NCI-H1436 (cell line): ENCODE results near the gene XPNPEP1.
"Not testable (repeated sequence)": the region's sequence is repeated elsewhere in the genome, so short reads cannot be mapped to it uniquely, and the experiment has no call there.

ENCODE experiments used
- DNase-seq: peaks from one replicate; lab custom pipeline; 2025; lab: John Stamatoyannopoulos, UW

XPNPEP1 gene

GRCh38 chr10:109924087-109924486, 776 bp upstream of the XPNPEP1 start:
- no peak for DNase-seq

GRCh38 chr10:109922358-109922975, 844 bp downstream of the XPNPEP1 start:
- no peak for DNase-seq

DNA sequence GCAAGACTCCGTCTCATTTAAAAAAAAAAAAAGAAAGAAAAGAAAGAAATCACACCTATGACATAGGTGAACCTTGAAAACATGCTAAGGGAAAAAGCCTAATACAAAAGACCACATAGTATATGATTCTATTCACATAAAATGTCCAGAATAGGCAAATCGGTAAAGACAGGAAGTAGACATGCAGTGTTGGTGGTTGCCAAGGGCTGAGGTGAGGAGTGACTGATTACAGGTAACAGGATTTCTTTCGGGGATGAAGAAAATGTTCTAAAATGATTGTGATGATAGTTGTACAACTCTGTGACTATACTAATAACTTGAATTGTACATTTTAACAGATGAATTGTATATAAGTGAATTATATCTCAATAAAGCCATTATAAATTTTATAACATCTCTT, 3.3 kb downstream of the XPNPEP1 start:
- DNase-seq, result no peak

DNA sequence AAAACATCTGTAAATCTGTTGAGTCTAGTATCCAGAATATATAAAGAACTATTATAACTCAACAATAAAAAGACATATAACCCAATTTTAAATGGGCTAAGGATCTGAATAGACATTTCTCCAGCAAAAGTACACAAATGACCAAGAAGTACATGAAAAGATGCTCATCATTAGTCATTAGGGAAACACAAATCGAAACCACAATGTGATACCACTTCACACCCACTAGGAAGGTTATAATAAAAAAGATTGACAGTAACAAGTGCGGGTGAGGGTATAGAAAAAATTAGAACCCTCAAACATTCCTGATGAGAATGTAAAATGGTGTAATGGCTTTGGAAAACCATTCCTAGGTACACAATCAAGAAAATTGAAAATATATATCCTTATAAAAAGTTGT, 4.1 kb downstream of the XPNPEP1 start:
- no peak for DNase-seq

- not testable (repeated sequence) for DNase-seq
Measured at GRCh38 chr10:109918707-109919106, 4.6 kb downstream of the XPNPEP1 start.

- no peak for DNase-seq
Measured at GRCh38 chr10:109915566-109915965, 7.7 kb downstream of the XPNPEP1 start.

DNA sequence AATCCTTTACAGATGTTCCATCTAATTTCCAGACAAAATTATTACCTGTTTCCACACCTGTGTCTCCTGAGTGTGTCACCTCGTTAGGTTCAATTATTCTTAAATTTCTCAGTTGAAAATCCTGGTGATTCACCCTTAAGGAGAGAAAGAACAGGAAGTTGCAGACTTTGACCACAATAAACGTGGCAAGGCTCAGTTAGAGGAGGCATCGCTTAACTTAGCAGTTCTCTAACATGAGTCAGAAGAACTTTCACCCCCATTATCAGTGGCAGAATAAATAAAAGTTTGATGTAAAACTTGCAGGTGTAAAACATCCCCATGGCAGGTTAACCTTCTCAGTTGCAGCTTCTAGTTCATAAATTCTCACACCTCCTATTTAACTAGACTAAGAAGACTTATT, 8.3 kb downstream of the XPNPEP1 start:
- DNase-seq, result no peak

DNA sequence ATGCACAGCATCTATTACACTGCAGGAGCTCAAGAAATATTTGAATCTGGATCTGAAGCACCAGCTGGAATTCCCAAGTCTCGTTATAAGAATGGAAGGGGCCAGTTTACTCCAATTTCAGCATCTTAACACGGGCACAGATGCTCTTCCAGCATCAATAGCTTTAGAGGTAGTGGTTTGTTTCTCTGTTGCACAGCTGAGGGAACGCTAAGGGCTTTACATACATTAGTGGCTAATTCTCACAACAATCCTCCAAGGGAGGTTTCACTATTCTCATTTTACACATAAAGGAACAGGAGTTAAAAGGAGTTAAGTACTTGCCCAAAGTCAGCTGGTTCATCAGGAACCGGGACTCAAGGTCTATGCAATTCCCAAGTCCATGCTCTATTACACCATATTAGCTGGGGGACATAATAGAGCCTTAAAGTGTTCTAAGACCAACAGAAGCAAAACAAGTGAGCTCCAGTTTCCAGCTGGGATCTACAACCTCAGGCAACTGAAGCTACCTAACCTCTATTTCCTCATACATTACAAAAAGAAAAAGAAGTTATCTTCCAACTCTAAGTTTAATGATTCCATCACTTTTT, 9.9 kb downstream of the XPNPEP1 start:
- DNase-seq, result no peak

- DNase-seq, result peak; percentile 20
Measured at GRCh38 chr10:109912335-109913281, 10.7 kb downstream of the XPNPEP1 start.

DNA sequence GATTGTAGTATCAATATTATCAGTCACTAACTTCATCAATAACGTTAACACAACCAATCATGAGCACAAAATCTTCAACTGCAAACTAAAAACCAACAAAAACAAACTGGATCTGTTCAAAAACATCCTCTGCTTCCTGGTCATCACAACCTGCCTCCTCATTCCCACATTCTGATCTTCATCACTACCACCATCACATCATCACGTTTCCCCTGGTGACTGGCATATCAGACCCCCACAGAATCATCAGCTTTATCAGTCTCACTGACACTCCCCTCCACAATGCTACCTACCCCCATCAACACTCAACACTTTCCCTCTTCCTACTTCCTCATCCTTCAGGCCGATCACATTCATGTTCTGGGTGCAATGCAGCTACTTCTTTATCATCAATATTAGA, 11.4 kb downstream of the XPNPEP1 start:
- no peak for DNase-seq

DNA sequence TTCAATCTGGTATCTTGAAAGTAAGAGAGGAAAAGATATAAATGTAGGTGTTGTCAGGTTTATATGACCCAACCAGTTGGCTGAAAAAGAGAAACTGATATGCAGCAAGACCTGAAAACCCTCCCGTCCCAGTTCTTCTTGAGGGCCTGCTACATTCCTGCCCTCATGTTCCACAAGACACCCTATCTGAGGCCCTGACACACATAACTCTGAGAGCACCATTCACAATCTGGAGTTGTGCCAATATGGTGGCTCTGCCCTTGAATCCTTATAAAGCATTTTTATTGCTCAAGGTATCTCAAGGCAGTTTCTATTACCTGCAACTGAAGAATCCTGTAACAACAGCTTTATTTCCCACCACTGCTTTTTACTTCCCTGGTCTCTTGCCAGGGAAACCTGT, 17.0 kb downstream of the XPNPEP1 start:
- no peak for DNase-seq

DNA sequence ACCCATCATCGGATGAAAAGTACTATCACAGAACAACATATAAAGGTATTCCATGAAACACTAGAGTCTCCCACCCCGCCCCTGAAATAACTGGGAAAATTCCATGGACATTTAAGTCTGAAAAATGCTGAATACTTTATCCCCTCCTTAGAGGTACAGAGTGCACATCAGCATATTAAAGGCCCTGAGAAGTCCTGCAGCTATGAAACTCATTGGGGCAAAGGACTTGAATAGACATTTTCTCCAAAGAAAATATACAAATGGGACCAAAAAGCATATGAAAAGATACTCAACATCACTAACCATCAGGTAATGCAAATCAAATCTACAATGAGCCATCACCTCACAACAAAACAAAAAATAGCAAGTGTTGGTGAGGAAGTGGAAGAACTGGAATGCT, 18.9 kb downstream of the XPNPEP1 start:
- no peak for DNase-seq

- no peak for DNase-seq
Measured at GRCh38 chr10:109902992-109903947, 20.0 kb downstream of the XPNPEP1 start.

DNA sequence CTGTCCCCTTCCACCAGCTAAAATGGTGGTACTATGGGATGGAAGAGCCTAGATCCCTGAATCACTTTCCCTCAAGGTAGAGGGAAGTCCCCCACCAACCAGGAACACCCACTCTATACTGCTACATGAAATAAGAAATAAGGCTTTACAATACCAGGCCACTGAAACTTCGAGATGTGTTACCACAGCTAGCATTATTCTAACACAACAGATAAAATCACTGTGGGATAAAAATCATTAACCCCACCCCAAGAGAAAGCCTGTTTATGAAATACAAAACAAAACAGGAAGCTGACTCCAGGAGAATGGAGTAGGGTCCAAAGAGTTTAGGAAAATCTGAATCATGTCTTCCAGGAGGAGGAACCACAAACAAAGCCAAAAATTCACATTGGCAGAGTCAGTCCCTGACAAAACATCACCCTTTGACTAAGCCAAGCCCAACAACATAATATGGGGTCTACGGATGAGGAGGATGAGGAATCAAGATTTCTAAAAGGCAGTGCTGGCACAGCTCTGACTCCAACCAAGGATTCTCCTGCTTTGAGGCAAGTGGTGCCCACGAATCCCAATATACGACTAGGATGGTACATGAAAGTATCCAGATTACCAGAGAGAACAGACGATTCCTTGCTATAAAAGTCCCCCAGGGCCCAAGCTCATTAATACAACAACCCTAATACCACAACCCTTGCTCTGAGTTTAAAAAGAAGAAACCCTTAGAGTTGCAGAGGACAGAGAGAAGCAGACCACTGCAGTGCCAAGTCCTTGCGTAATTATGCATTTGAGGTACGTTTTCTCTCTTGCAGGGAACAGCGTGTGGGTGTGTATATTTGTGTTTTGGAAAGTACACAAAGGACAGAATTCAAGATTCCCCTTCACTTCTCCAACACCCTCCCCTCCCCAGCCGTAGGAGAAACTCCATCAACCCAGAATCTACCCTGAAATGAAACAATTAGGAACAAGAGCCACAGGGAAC, 23.7 kb downstream of the XPNPEP1 start:
- DNase-seq, result no peak

- DNase-seq, result no peak
Measured at GRCh38 chr10:109898666-109899355, 24.5 kb downstream of the XPNPEP1 start.

DNA sequence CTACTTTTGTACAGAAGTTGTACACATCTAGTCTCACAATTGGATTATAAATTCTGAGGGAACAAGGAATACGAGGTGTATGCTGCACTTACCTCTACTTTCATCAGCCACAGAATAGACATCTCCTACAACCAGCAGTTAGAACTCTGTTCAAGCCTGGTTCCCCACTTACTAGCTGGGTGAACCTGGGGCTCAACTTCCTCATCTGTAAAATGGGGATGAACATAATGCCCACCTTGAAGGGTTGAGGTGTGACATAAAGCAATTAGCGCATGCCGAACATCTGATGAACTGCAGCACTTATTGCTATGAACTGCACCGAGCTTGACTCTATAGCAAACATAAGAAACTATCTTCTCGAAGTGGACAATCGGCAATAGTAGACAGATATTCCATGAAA, 25.3 kb downstream of the XPNPEP1 start:
- DNase-seq, result no peak

- DNase-seq, result no peak
Measured at GRCh38 chr10:109895848-109896247, 27.5 kb downstream of the XPNPEP1 start.

DNA sequence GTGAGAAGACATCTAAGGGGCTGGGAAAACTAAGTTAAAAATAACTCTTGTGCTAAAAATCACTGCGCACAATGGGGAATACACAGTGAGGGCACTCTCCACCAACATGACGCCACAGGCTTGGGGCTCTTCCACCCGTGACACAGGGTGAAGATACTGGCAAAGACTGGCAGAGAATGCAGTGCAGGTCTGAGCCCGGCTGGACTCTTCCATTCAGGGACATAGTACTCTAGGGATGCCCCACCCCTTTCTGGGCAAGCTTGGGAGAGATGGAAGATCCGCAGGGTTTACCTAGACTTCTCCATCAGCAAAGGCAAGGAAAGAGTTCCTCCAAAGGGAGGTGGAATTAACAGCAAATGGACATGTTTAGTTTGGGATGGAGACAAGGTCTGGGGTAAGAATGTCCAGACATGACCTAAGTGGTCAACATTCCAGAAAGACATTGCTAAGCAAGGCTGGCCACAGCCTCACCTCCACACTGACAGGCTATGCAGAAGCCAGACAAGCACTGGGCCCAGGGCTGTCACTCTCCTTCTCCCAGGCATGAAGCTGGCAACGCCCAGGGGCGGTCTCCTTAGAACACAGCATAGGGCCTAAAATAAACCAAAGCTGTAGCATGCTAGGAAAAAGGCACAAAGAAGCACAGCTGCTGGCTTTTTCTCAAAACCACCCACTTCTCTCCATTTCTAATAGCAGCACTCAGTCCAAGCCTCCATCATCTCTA, 28.1 kb downstream of the XPNPEP1 start:
- DNase-seq, result no peak

GRCh38 chr10:109894516-109894915, 28.8 kb downstream of the XPNPEP1 start:
- peak; percentile 11 for DNase-seq
